ENCODE results near the gene P2RX4. TPM values are rescaled to one million over a fixed set of nuclear protein-coding genes. Genes with fewer than 3 reads are reported as not detected.

The P2RX4 gene
- total RNA-seq, 1 experiment from 2014 or later: 17.1 TPM

DNA sequence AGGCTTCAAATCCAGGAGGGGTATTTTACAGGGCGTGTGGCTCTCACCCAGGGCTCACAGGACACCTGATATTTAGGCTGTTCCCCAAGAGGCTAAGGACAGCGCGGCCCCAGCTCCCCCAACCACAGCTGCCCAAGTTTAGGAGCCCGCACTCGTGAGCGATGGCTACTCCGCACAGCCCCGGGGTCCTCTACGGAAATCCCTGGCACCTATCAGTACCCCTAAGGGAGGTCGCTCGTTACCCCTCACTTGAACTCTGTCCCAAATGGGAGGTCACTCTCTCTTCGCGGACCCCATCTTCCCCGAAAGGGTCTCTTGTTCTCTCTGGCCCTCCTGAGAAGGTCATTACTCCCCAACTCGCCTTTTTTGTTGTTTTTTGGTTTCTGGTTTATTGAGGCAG is 708 bp upstream of the P2RX4 start:
- DNase-seq (ENCODE audit: low read depth, low spot score): no peak
- RAD21 ChIA-PET (ENCODE audit: low non-redundant PET in 1 of 2, low total read pairs in 2 of 2, uncharacterized antibody in 2 of 2, unreplicated experiment in 2 of 2): no interaction called here
- H3K79me2 ChIP-seq (ENCODE audit: insufficient read depth, low read length): peaks cover 14% of the 10 kb centered on the region; the same call in 1 of the 2 replicates
- peak overlapping the region; percentile 87 for H3K4me2 ChIP-seq (ENCODE audit: low read length)
- H3K4me3 ChIP-seq (replicated peaks in 1 of 2; ENCODE audit: low read depth in 1 of 2, low read length in 2 of 2): peak overlapping the region; percentile 62 to 74
- H3K9ac ChIP-seq (ENCODE audit: low read length): peak overlapping the region; percentile 80
- H3K4me1 ChIP-seq (ENCODE audit: control insufficient read depth in 1 of 2, insufficient read depth in 2 of 2, low read length in 2 of 2): peaks cover 9 to 28% of the 10 kb centered on the region in 2 experiments; a peak in 3 of 4 replicates
- H3K27ac ChIP-seq (ENCODE audit: low read depth, low read length): peak overlapping the region; percentile 94; the same call in 1 of the 2 replicates
- CTCF ChIA-PET: no interaction called here
- H3K9me2 ChIP-seq (ENCODE audit: insufficient read depth): no peaks in the 10 kb centered on the region
- H3K9me3 ChIP-seq (ENCODE audit: control insufficient read depth in 1 of 2, insufficient read depth in 1 of 2, low read depth in 1 of 2, low read length in 2 of 2): no peaks in the 10 kb centered on the region
- H2AFZ ChIP-seq (ENCODE audit: low read depth, low read length, poor library complexity, severe bottlenecking): no peak overlapping the region
- ATAC-seq: no peak
- POLR2A ChIA-PET: no interaction called here
- no peaks in the 10 kb centered on the region for H4K20me1 ChIP-seq (ENCODE audit: insufficient read depth)
- BruUV-seq (replicated peaks): TSS peak; percentile 90
- TF ChIP-seq CEBPB (IDR thresholded peaks at IDR 0.05; ENCODE audit: low read depth) (no peak), EZH2 (IDR thresholded peaks at IDR 0.05) (no peak), SRF (IDR thresholded peaks at IDR 0.05; ENCODE audit: low read depth) (no peak), EZH2phosphoT487 (IDR thresholded peaks at IDR 0.05; ENCODE audit: borderline replicate concordance) (no peak), JUND (IDR thresholded peaks at IDR 0.05) (no peak), SIN3A (IDR thresholded peaks at IDR 0.05; ENCODE audit: low read depth) (no peak), ATF3 (IDR thresholded peaks at IDR 0.05) (no peak), YY1 (IDR thresholded peaks at IDR 0.05; ENCODE audit: extremely low read depth, insufficient replicate concordance, low read depth, low read length) (no peak)
- TF ChIP-seq, protein P1, sequence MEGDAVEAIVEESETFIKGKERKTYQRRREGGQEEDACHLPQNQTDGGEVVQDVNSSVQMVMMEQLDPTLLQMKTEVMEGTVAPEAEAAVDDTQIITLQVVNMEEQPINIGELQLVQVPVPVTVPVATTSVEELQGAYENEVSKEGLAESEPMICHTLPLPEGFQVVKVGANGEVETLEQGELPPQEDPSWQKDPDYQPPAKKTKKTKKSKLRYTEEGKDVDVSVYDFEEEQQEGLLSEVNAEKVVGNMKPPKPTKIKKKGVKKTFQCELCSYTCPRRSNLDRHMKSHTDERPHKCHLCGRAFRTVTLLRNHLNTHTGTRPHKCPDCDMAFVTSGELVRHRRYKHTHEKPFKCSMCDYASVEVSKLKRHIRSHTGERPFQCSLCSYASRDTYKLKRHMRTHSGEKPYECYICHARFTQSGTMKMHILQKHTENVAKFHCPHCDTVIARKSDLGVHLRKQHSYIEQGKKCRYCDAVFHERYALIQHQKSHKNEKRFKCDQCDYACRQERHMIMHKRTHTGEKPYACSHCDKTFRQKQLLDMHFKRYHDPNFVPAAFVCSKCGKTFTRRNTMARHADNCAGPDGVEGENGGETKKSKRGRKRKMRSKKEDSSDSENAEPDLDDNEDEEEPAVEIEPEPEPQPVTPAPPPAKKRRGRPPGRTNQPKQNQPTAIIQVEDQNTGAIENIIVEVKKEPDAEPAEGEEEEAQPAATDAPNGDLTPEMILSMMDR (IDR thresholded peaks at IDR 0.05 in 2 of 3, conservative IDR thresholded peaks at IDR 0.05 in 1 of 3; ENCODE audit: borderline replicate concordance in 1 of 3, insufficient read depth in 1 of 3, low read depth in 2 of 3, low read length in 2 of 3): no peak
- H3K27me3 ChIP-seq (ENCODE audit: insufficient read depth, low read length): no peaks in the 10 kb centered on the region
- intact Hi-C loops (cut with micrococcal nuclease): no loop called here
- H3K36me3 ChIP-seq (ENCODE audit: control insufficient read depth in 1 of 2, insufficient read depth in 2 of 2, low read length in 2 of 2): no peaks in the 10 kb centered on the region

Measured in HCT116 (cell line).